HG02973 (cell line): Measurements from ENCODE around the gene SRBD1.

ENCODE experiments used
- ATAC-seq: cut with Tn5 transposase; IDR thresholded peaks from one replicate; pipeline ENCODE4 v1.9.1; 2021; ENCODE audit warnings: moderate library complexity; ENCODE audit not compliant: unreplicated experiment

Gene SRBD1

GRCh38 chr2:45559436-45559835 lies 51.6 kb downstream of the SRBD1 start:
- no peak for ATAC-seq

GRCh38 chr2:45554742-45555140 lies 56.3 kb downstream of the SRBD1 start:
- no peak for ATAC-seq

- no peak for ATAC-seq
Measured at GRCh38 chr2:45554073-45554741, 56.9 kb downstream of the SRBD1 start.

GRCh38 chr2:45551862-45552261 lies 59.2 kb downstream of the SRBD1 start:
- ATAC-seq: no peak

GRCh38 chr2:45545943-45546342 lies 65.1 kb downstream of the SRBD1 start:
- ATAC-seq: no peak

GRCh38 chr2:45543257-45543656 lies 67.8 kb downstream of the SRBD1 start:
- ATAC-seq: no peak

GRCh38 chr2:45542013-45542412 lies 69.1 kb downstream of the SRBD1 start:
- no peak for ATAC-seq

- ATAC-seq: no peak
Measured at GRCh38 chr2:45541450-45541849, 69.6 kb downstream of the SRBD1 start.

GRCh38 chr2:45540942-45541341 lies 70.1 kb downstream of the SRBD1 start:
- ATAC-seq: no peak

- ATAC-seq: no peak
Measured at GRCh38 chr2:45533771-45534170, 77.3 kb downstream of the SRBD1 start.

GRCh38 chr2:45532181-45532580 lies 78.9 kb downstream of the SRBD1 start:
- ATAC-seq: no peak

- ATAC-seq: no peak
Measured at GRCh38 chr2:45524016-45524415, 87.1 kb downstream of the SRBD1 start.

- ATAC-seq: no peak
Measured at GRCh38 chr2:45518546-45518945, 92.5 kb downstream of the SRBD1 start.

GRCh38 chr2:45510701-45511420 lies 100.2 kb downstream of the SRBD1 start:
- ATAC-seq: no peak

GRCh38 chr2:45506756-45507155 lies 104.3 kb downstream of the SRBD1 start:
- no peak for ATAC-seq

- ATAC-seq: no peak
Measured at GRCh38 chr2:45505138-45505537, 105.9 kb downstream of the SRBD1 start.

GRCh38 chr2:45498661-45499550 lies 112.2 kb downstream of the SRBD1 start:
- ATAC-seq: no peak

- ATAC-seq: peak; percentile 74
Measured at GRCh38 chr2:45497355-45497754, 113.7 kb downstream of the SRBD1 start.

- ATAC-seq: no peak
Measured at GRCh38 chr2:45496869-45497268, 114.2 kb downstream of the SRBD1 start.

- no peak for ATAC-seq
Measured at GRCh38 chr2:45494978-45495293, 116.1 kb downstream of the SRBD1 start.

GRCh38 chr2:45494275-45494977 lies 116.6 kb downstream of the SRBD1 start:
- no peak for ATAC-seq
